Measurements from ENCODE around the gene RBBP9.
"Not testable (repeated sequence)": the region's sequence is repeated elsewhere in the genome, so short reads cannot be mapped to it uniquely, and the experiment has no call there.

The RBBP9 gene

GRCh38 chr20:18524646-18525045, 27.6 kb upstream of the RBBP9 start:
- peak; percentile 92 for DNase-seq (ENCODE audit: low read depth)
- no peak for TF ChIP-seq CTCF (conservative IDR thresholded peaks at IDR 0.05; ENCODE audit: control insufficient read depth, insufficient read depth, low read depth, low read length)

GRCh38 chr20:18523066-18523465, 26.0 kb upstream of the RBBP9 start:
- no peak for TF ChIP-seq CTCF (conservative IDR thresholded peaks at IDR 0.05; ENCODE audit: control insufficient read depth, insufficient read depth, low read depth, low read length)
- H3K4me3 ChIP-seq (ENCODE audit: control insufficient read depth, low read depth, low read length) = no peak overlapping the region
- no peak for DNase-seq (ENCODE audit: low read depth)

More at GRCh38 chr20:18524646-18525045, 27.6 kb upstream of the RBBP9 start:
- H3K4me3 ChIP-seq (ENCODE audit: control insufficient read depth, low read depth, low read length) = no peak overlapping the region

GRCh38 chr20:18522066-18522465, 25.0 kb upstream of the RBBP9 start:
- not testable (repeated sequence) for H3K4me3 ChIP-seq (ENCODE audit: control insufficient read depth, low read depth, low read length); DNase-seq (ENCODE audit: low read depth)

- H3K4me3 ChIP-seq (ENCODE audit: control insufficient read depth, low read depth, low read length) = no peak overlapping the region
- DNase-seq (ENCODE audit: low read depth) = no peak
- no peak for TF ChIP-seq CTCF (conservative IDR thresholded peaks at IDR 0.05; ENCODE audit: control insufficient read depth, insufficient read depth, low read depth, low read length)
Measured at GRCh38 chr20:18515973-18516372, 18.9 kb upstream of the RBBP9 start.

- no peak overlapping the region for H3K4me3 ChIP-seq (ENCODE audit: control insufficient read depth, low read depth, low read length)
- no peak for TF ChIP-seq CTCF (conservative IDR thresholded peaks at IDR 0.05; ENCODE audit: control insufficient read depth, insufficient read depth, low read depth, low read length)
Measured at GRCh38 chr20:18514127-18514526, 17.1 kb upstream of the RBBP9 start.

GRCh38 chr20:18513208-18513607, 16.2 kb upstream of the RBBP9 start:
- no peak for DNase-seq (ENCODE audit: low read depth)

More at GRCh38 chr20:18514127-18514526, 17.1 kb upstream of the RBBP9 start:
- DNase-seq (ENCODE audit: low read depth) = no peak

GRCh38 chr20:18511571-18511970, 14.5 kb upstream of the RBBP9 start:
- H3K4me3 ChIP-seq (ENCODE audit: control insufficient read depth, low read depth, low read length) = no peak overlapping the region
- no peak for TF ChIP-seq CTCF (conservative IDR thresholded peaks at IDR 0.05; ENCODE audit: control insufficient read depth, insufficient read depth, low read depth, low read length)
- DNase-seq (ENCODE audit: low read depth) = no peak

More at GRCh38 chr20:18513208-18513607, 16.2 kb upstream of the RBBP9 start:
- no peak for TF ChIP-seq CTCF (conservative IDR thresholded peaks at IDR 0.05; ENCODE audit: control insufficient read depth, insufficient read depth, low read depth, low read length)
- no peak overlapping the region for H3K4me3 ChIP-seq (ENCODE audit: control insufficient read depth, low read depth, low read length)
